Esophagus muscularis mucosa (tissue), 4 donors: ENCODE results near the gene ZSWIM6. TPM values are rescaled to one million over a fixed set of nuclear protein-coding genes. Genes with fewer than 3 reads are reported as not detected.

Source experiments
- DNase-seq: peaks from one replicate; pipeline ENCODE4 v3.0.0-alpha.2; 2017; ENCODE audit errors: extremely low spot score
- H3K27ac ChIP-seq, 4 donors: fragments of 200-600 bp; sonication (generic); replicated peaks in 1 of 4; 1 replicate in 3 of 4; 2 replicates in 1 of 4; pipeline ENCODE4 v1.5.1; 2016 to 2019; ENCODE audit warnings: mild to moderate bottlenecking in 1 of 4
- H3K27me3 ChIP-seq, 4 donors: fragments of 200-600 bp; sonication (generic); one replicate each; pipeline versions ENCODE4 v1.5.1 to v1.6.0; 2016 to 2019
- H3K36me3 ChIP-seq, 4 donors: fragments of 200-600 bp; sonication (generic); one replicate each; pipeline ENCODE4 v1.5.1; 2016 to 2019
- H3K4me1 ChIP-seq, 4 donors: fragments of 200-600 bp; sonication (generic); one replicate each; pipeline ENCODE4 v1.5.1; 2016 to 2019
- H3K4me3 ChIP-seq, 4 donors: fragments of 200-600 bp; sonication (generic); 1 replicate in 2 of 4; 2 replicates in 2 of 4; pipeline ENCODE4 v1.5.1; 2016 to 2019; ENCODE audit warnings: mild to moderate bottlenecking in 4 of 4, moderate library complexity in 1 of 4
- H3K9me3 ChIP-seq, 4 donors: fragments of 200-600 bp; sonication (generic); 1 replicate in 3 of 4; 2 replicates in 1 of 4; pipeline ENCODE4 v1.5.1; 2016 to 2019
- CTCF ChIP-seq, 3 experiments: fragments of 200-600 bp in 2 of 3; fragments of 450-650 bp in 1 of 3; sonication (generic) in 2 of 3; IDR thresholded peaks; one replicate each; pipeline ENCODE4 v1.5.1; 2017 to 2019; ENCODE audit warnings: antibody characterized with exemption in 3 of 3, mild to moderate bottlenecking in 2 of 3, moderate library complexity in 1 of 3
- EP300 ChIP-seq: sonication (generic); formaldehyde crosslinking; IDR thresholded peaks from one replicate; pipeline ENCODE4 v1.6.1; 2017; ENCODE audit warnings: antibody characterized with exemption
- POLR2A ChIP-seq: fragments of 450-650 bp; IDR thresholded peaks from one replicate; pipeline ENCODE4 v1.6.1; 2017; ENCODE audit warnings: antibody characterized with exemption, moderate library complexity, mild to moderate bottlenecking, low read depth
- POLR2AphosphoS5 ChIP-seq, 2 donors: sonication (generic); formaldehyde crosslinking; IDR thresholded peaks; one replicate each; pipeline ENCODE4 v1.6.1; 2017; ENCODE audit warnings: antibody characterized with exemption in 2 of 2
- WGBS: methylation state at CpG from one replicate; pipeline ENCODE4 v1.1.5; 2018; 5-methylcytosine and 5-hydroxymethylcytosine counted together
- intact Hi-C: fragments of 100-400 bp; cut with DNase I; formaldehyde crosslinking; loops from one replicate; pipeline ENCODE4 v1.15.1; 2023
- total RNA-seq, 4 donors: library from RNA; depleted of rRNA; stranded (reverse); fragments of >200 nt; gene quantifications; one replicate each; pipeline versions ENCODE4 v1.1.0 to v1.2.1, GENCODE V29; 2016

Gene ZSWIM6
- total RNA-seq, 4 donors from 2014 or later, result 10.2 to 16.4 (median 12.5) TPM

GRCh38 chr5:61474746-61475145 lies 142.7 kb downstream of the ZSWIM6 start:
- Histone ChIP-seq H3K9me3 (no peaks in the 10 kb centered on the region), H3K27ac (no peak overlapping the region), H3K4me3 (no peak overlapping the region), H3K27me3 (no peaks in the 10 kb centered on the region), H3K4me1 (peaks cover 0 to 21% (median 10%) of the 10 kb centered on the region in 4 donors), H3K36me3 (peaks cover 0 to 5% (median 0%) of the 10 kb centered on the region in 4 donors)
- DNase-seq, result no peak
- 94% methylated on average over 4 of the region's 4 CpGs for WGBS
- TF ChIP-seq EP300 (no peak), CTCF (IDR thresholded peaks at IDR 0.05) (no peak), POLR2AphosphoS5 (IDR thresholded peaks at IDR 0.05) (no peak), POLR2A (no peak)
- intact Hi-C loops, result no loop called here

- no peaks in the 10 kb centered on the region for H3K9me3 ChIP-seq
- WGBS, result 94% methylated on average over 2 of the region's 2 CpGs
Measured at GRCh38 chr5:61477788-61478187, 145.7 kb downstream of the ZSWIM6 start.

GRCh38 chr5:61479850-61480614 lies 148.0 kb downstream of the ZSWIM6 start:
- no peak for DNase-seq
- TF ChIP-seq CTCF (IDR thresholded peaks at IDR 0.05) (no peak), POLR2AphosphoS5 (IDR thresholded peaks at IDR 0.05) (no peak), EP300 (no peak), POLR2A (no peak)
- Histone ChIP-seq H3K9me3 (no peaks in the 10 kb centered on the region), H3K27ac (no peak overlapping the region), H3K4me3 (no peak overlapping the region), H3K27me3 (no peaks in the 10 kb centered on the region), H3K36me3 (no peaks in the 10 kb centered on the region), H3K4me1 (peaks cover 0 to 18% (median 14%) of the 10 kb centered on the region in 4 donors)
- intact Hi-C loops, result no loop called here
- 85% methylated on average over 4 of the region's 4 CpGs for WGBS

More at GRCh38 chr5:61477788-61478187, 145.7 kb downstream of the ZSWIM6 start:
- H3K27ac ChIP-seq, result no peak overlapping the region
- no peak overlapping the region for H3K4me3 ChIP-seq
- intact Hi-C loops, result no loop called here
- H3K27me3 ChIP-seq, result no peaks in the 10 kb centered on the region
- TF ChIP-seq POLR2A (no peak), EP300 (no peak), CTCF (IDR thresholded peaks at IDR 0.05) (no peak), POLR2AphosphoS5 (IDR thresholded peaks at IDR 0.05) (no peak)
- H3K4me1 ChIP-seq, result peaks cover 0 to 18% (median 14%) of the 10 kb centered on the region in 4 donors
- peaks cover 0 to under 1% (median 0%) of the 10 kb centered on the region in 4 donors for H3K36me3 ChIP-seq
- DNase-seq, result no peak

GRCh38 chr5:61482980-61483379 lies 150.9 kb downstream of the ZSWIM6 start:
- no peak for DNase-seq
- intact Hi-C loops, result no loop called here

GRCh38 chr5:61486476-61486875 lies 154.4 kb downstream of the ZSWIM6 start:
- Histone ChIP-seq H3K4me1 (peaks cover 0 to 7% (median 0%) of the 10 kb centered on the region in 4 donors), H3K27me3 (no peaks in the 10 kb centered on the region), H3K4me3 (no peak overlapping the region), H3K36me3 (no peaks in the 10 kb centered on the region), H3K27ac (no peak overlapping the region), H3K9me3 (no peaks in the 10 kb centered on the region)
- intact Hi-C loops, result no loop called here
- no peak for TF ChIP-seq EP300
- no peak for TF ChIP-seq POLR2AphosphoS5 (IDR thresholded peaks at IDR 0.05)
- TF ChIP-seq POLR2A, result no peak
- TF ChIP-seq CTCF (IDR thresholded peaks at IDR 0.05), result no peak
- DNase-seq, result no peak
- 97% methylated on average over 1 of the region's 1 CpG for WGBS

More at GRCh38 chr5:61482980-61483379, 150.9 kb downstream of the ZSWIM6 start:
- Histone ChIP-seq H3K27ac (no peak overlapping the region), H3K9me3 (no peaks in the 10 kb centered on the region), H3K27me3 (no peaks in the 10 kb centered on the region), H3K36me3 (no peaks in the 10 kb centered on the region), H3K4me1 (peaks cover 0 to 12% (median 10%) of the 10 kb centered on the region in 4 donors), H3K4me3 (no peak overlapping the region)
- TF ChIP-seq EP300 (no peak), POLR2A (no peak)
- 93% methylated on average over 3 of the region's 3 CpGs for WGBS
